Measurements from ENCODE around the gene LAMC2.
"Not testable (repeated sequence)": the region's sequence is repeated elsewhere in the genome, so short reads cannot be mapped to it uniquely, and the experiment has no call there.

LAMC2 gene

DNA sequence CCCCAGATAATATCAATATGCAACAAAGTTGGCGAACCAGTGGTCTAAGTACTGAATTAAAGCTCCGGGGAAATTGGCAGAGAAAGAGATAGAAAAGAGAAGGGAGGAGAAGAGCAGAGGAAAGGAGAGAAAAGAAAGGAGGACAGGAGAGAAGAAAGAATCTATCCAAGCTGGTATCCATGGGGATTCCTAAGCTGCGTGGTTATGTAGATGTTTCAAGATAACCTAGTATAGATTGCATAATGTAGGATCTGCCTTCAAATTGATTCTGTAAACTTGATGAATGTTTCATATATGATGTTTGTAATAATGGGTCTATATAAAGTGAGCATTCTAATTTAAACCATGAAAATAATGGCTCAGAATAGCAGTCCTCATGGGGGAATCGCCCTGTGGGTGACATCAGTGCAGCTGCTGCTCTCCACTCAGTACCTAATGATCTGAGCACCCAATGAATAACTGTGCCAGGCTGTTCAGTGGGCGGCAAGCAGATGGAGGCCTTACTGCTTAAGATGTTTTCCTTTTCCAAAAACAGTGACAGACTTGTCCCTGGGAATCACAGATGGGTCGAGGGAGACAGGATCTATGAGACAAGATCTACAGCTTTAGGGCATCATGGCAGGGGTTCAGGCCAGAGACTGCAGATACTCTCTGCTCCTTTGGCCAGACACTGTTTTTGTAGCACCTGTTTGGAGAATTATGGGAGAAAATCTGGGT, 78.0 kb downstream of the LAMC2 start:
- DNase-seq (ENCODE audit: low spot score): no peak

DNA sequence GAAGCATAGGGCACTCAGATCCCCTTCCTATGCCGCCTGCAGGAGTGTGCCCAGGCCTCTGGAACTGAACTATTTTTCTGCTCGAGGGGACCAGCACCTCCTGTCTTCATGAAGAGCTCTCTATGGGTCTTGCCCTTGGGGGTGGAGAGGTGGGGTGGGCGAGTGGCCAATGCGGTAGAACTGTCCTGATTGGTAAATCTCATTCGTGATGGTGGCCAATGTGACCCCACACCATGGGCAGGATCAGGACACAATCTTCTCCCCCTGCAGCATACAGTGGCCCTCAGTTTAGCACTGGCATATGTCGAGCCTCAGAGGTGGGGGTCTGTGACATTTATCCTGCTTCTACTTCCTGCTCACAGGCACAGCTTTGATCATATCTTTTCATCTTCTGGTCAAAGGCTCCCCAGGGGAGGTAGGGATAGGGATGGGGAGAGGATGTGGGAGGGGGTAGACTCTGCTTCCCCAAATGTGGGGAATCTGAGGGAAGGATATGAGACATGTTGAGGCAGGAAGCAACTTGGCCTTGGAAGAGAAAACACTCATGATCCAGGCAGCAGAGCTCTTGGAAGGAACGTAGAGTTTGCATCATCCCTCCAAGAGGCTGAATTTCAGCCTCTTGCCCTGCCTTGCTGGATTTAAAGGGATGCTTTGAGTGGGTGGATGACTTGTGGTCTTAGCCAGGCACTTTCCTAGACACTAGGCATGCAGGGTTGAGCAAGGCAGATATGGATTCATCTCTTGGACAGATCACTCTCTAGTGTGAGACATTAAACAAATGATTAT, 81.8 kb downstream of the LAMC2 start:
- no peak for DNase-seq (ENCODE audit: low spot score)

DNA sequence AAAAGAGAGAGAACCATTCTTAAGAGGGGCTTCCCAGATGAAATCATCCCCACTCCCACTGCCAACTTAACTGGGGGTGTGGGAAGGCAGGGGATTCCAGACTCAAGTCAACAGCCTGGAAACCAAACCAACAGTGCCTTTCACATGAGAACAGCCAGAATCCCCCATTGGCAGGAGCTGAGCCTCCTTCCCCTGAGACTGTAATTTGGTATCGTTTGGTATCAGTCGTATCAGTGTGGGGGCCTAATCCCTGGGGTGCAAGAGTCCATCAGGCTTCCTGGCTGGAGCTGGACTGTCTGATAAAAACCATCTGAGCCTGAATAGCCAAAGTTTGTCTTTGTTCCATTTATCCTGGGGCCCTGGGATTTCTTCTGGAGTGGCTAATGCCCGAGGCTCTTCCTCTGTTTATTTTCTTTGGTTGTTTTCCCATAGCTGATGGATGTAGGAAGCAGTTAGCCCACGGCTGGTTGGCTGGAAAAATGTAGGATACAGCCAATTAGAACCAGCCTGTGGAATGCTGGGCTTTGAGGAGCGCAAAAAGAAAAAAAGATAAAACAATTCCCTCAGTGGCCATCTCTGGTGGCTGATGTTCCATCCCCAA, 84.6 kb downstream of the LAMC2 start:
- DNase-seq (ENCODE audit: low spot score): no peak

GRCh38 chr1:183272390-183272848, 86.4 kb downstream of the LAMC2 start:
- no peak for DNase-seq (ENCODE audit: low spot score)

DNA sequence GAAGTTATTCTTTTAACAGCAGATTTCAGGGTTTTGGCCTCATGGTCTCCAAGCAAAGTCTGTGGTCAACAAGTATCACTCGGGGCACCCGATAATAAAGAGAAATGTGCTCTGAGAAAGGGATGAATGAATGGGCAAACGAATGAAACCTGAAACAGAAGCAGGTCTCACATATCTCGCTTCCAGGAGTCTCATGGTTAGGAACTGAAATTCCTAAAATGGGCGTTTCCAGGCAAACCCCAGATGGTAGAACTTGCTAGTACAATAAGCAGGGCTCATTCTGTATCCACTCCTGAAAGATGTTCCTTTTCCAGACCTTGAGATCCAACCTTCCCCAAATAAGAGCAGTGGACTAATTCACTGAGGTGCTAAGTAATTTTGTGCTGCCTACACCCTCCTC, 87.2 kb downstream of the LAMC2 start:
- DNase-seq (ENCODE audit: low spot score): no peak

DNA sequence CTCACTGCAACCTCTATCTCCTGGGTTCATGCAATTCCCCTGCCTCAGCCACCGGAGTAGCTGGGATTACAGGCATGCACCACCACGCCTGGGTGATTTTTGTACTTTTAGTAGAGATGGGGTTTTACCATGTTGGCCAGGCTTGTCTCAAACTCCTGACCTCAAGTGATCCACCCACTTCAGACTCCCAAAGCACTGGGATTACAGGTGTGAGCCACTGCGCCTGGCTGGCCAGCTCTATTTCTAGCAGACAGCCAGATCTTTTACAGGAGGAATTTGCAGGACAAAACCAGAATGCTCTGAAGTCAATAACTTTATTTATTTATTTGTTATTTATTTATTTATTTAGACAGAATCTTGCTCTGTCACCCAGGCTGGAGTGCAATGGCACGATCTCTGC, 87.9 kb downstream of the LAMC2 start:
- not testable (repeated sequence) for DNase-seq (ENCODE audit: low spot score)

DNA sequence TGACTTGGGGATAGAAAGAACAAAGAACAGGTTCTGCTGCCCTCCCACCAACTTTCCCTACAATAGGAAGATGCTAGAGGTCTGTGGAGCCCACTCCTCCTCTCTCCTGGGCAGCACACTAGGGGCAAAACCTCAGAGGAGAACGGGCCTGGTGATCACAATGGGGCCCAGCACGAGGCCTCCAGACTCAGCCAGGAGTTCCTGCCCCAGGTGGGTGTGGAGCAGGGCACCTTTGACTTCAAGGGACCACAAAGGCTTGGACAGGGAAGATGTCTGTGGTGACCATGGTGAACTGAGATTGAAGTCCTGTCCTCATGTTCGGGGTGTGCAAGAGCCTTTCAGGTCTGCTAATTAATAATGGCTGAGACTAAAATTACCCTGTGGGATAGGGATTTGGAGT, 88.8 kb downstream of the LAMC2 start:
- DNase-seq (ENCODE audit: low spot score): no peak

- no peak for DNase-seq (ENCODE audit: low spot score)
Measured at GRCh38 chr1:183275322-183275721, 89.3 kb downstream of the LAMC2 start.

DNA sequence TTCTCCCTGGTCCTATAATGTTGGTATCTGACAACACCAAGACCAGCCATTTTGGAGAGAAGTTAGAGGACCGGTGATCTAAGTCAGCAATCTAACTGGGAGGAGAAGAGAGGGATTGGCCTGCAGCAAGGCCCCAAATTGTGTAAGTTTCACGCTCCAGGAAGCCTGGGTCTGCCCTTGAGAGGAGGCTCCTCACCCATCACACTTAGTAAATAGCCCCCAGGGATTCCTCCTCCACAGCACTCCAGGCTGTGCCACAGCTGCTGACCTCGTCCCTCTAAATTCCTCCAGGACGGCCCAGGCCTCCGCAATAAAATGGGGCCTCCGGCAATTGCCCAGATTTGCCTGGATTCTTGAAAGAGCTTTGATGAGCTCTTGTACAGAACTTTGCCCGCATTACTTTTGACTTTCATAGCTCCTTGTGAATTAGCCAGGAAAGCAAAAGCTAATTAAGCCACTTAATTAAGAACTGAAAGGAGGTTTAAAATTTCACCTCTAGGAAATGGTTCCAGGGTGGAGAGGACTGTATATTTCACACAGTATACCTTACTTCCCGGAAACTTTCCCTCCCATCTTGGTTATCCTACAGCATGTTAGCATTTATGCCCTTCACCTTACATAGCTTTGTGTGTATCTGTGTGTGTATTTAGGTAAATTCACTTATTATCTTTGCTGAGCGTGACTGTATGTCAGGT, 90.5 kb downstream of the LAMC2 start:
- no peak for DNase-seq (ENCODE audit: low spot score)

GRCh38 chr1:183277821-183278738, 92.0 kb downstream of the LAMC2 start:
- DNase-seq (ENCODE audit: low spot score): no peak

GRCh38 chr1:183278739-183279591, 92.9 kb downstream of the LAMC2 start:
- no peak for DNase-seq (ENCODE audit: low spot score)

DNA sequence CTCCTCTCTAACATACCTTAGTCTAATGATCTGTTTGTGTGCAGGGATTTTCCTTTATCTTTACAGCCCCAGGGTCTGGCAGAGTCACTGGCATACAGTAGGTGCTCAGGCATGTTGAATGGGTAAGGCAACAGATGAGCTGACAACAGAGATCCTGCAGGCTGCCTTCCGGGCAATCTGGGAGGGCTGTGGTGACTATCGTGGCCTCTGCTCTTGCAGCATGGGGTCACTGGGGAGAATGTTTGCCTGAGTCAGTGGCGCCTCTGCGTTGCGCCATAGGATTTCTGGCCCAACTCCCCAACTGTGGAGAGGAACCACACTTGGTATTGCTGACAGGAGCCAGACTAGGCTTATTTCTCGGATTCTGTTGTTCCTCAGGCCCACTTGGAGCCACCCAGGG, 93.8 kb downstream of the LAMC2 start:
- no peak for DNase-seq (ENCODE audit: low spot score)

GRCh38 chr1:183281039-183281438, 95.0 kb downstream of the LAMC2 start:
- DNase-seq (ENCODE audit: low spot score): no peak

DNA sequence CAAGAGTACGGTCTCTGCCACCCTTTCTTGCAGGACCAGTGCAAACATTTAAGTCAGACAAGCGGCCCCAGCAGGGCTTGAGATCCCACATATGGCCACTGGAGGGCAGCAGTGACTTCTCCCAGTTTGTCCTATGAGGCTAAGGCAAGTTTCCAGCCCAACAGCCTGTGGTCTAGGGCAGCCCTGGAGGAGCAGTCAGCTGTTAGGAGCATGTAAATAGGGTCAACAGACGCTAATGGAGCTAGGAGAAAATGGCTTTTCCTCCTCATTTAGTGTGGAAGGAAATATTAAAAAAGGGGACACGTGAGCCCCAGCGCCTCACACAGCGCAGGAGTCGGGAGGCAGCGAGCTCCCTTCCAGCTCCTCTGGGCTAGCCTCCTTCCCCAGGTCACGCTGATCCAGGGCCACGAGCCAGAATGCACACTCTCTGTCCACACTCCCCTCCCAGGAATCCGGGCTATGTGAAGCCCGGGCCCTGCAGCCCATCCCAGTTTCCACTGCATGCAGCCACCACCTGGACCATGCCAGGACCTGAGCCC, 95.6 kb downstream of the LAMC2 start:
- peak; percentile 92 for DNase-seq (ENCODE audit: low spot score)

GRCh38 chr1:183282101-183282855, 96.2 kb downstream of the LAMC2 start:
- DNase-seq (ENCODE audit: low spot score): no peak

- DNase-seq (ENCODE audit: low spot score): no peak
Measured at GRCh38 chr1:183283286-183283685, 97.2 kb downstream of the LAMC2 start.

DNA sequence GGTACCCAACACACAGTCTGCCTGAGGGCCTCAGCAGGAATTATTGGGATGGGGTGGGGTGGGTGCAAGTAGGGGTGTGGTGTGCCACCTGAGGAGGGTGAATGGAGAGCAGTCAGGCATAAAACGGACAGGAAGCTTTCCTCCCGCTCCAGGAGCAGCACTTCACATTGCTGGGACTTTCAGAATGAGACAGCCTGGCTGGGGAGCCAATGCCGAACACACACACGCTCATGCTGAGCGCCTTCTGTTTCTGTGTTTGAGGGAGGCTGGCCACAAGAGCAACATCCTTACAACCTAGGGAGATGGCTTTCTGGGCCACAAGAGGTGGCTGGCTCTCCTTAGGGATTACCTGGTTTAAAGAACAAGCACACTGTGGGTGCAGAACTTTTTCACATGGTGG, 98.0 kb downstream of the LAMC2 start:
- DNase-seq (ENCODE audit: low spot score): no peak

GRCh38 chr1:183285256-183285655, 99.2 kb downstream of the LAMC2 start:
- DNase-seq (ENCODE audit: low spot score): no peak

DNA sequence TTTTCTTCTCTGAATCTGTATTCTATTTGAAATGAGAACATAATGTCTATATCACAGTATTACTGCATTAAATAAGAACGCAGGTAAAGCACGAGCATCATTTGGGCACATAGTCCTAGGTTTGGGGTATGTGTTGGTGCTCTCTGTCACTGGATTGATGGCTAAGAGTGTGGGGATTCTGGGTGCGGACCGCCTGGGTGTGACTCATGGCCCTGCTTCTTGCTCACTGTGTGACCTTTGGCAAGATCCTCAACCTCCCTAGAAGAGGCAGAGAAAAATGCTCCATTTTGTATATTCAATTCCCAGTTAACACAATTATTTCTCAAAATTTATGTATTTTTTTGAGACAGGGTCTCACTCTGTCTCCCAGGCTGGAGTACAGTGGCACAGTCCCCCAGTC, 99.7 kb downstream of the LAMC2 start:
- no peak for DNase-seq (ENCODE audit: low spot score)

Measured in left forelimb (tissue), 1 donor.